IMR-90 (cell line): ENCODE results near the gene PXDC1. TPM values are rescaled to one million over a fixed set of nuclear protein-coding genes. Genes with fewer than 3 reads are reported as not detected.

Experiments used
- ATAC-seq: fragments of 200-7000 bp; cut with Tn5 transposase; 2 replicates; pipeline ENCODE4 v1.9.1; 2020; ENCODE audit warnings: low read depth, mild to moderate bottlenecking, moderate library complexity
- BruUV-seq: library from RNA; stranded (reverse); fragments of 400-500 nt; replicated peaks from 2 replicates; lab custom pipeline; 2021; lab: Mats Ljungman, UMichigan
- CTCF ChIA-PET: fragments of 300-600 bp; formaldehyde crosslinking; extraction: SDS; loops from one replicate; lab custom pipeline; 2021; ENCODE audit warnings: antibody characterized with exemption; lab: Yijun Ruan, JAX
- POLR2A ChIA-PET: fragments of 300-600 bp; sonication (Branson Sonifier 250); formaldehyde crosslinking; loops from one replicate; lab custom pipeline; 2022; ENCODE audit warnings: antibody characterized with exemption; ENCODE audit not compliant: unreplicated experiment; lab: Charles Lee
- DNase-seq: peaks from one replicate; pipeline ENCODE4 v3.0.0; 2013
- H2AFZ ChIP-seq: replicated peaks from 2 replicates; pipeline ENCODE3; 2013; ENCODE audit warnings: low read length, mild to moderate bottlenecking; ENCODE audit not compliant: poor library complexity
- H2AK5ac ChIP-seq: 2 replicates; pipeline ENCODE4 v1.6.1; 2013; ENCODE audit warnings: low read depth, low read length, inconsistent platforms
- H2AK9ac ChIP-seq: replicated peaks from 2 replicates; pipeline ENCODE3; 2013; ENCODE audit warnings: mild to moderate bottlenecking, low read depth, low read length, moderate library complexity; ENCODE audit not compliant: poor library complexity
- H2BK120ac ChIP-seq: 2 replicates; pipeline ENCODE4 v1.6.1; 2013; ENCODE audit warnings: low read depth, low read length, inconsistent platforms
- H2BK15ac ChIP-seq: 3 replicates; pipeline ENCODE4 v1.6.1; 2013; ENCODE audit warnings: low read depth, low read length, inconsistent platforms
- H2BK20ac ChIP-seq: 2 replicates; pipeline ENCODE4 v1.6.1; 2013; ENCODE audit warnings: low read depth, mild to moderate bottlenecking, inconsistent platforms, low read length, moderate library complexity
- H2BK5ac ChIP-seq: 2 replicates; pipeline ENCODE4 v1.6.1; 2013; ENCODE audit warnings: mild to moderate bottlenecking, low read depth, low read length, inconsistent platforms; ENCODE audit not compliant: poor library complexity, severe bottlenecking
- H3K14ac ChIP-seq: replicated peaks from 2 replicates; pipeline ENCODE4 v1.6.1; 2013; ENCODE audit warnings: low read depth, low read length, inconsistent platforms
- H3K18ac ChIP-seq: 2 replicates; pipeline ENCODE4 v1.6.1; 2013; ENCODE audit warnings: low read depth, low read length, control low read depth
- H3K23ac ChIP-seq: 2 replicates; pipeline ENCODE4 v1.6.1; 2013; ENCODE audit warnings: low read depth, low read length, inconsistent platforms
- H3K27ac ChIP-seq: 2 replicates; pipeline ENCODE4 v1.5.1; 2013; ENCODE audit warnings: mild to moderate bottlenecking, control low read depth, low read length; ENCODE audit not compliant: insufficient read depth
- H3K27me3 ChIP-seq: 2 replicates; pipeline ENCODE4 v1.6.1; 2013; ENCODE audit warnings: low read length; ENCODE audit not compliant: control insufficient read depth, insufficient read depth
- H3K36me3 ChIP-seq: 2 replicates; pipeline ENCODE4 v1.6.1; 2013; ENCODE audit warnings: low read length, mixed read lengths; ENCODE audit not compliant: control insufficient read depth, insufficient read depth
- H3K4ac ChIP-seq: 2 replicates; pipeline ENCODE4 v1.6.1; 2013; ENCODE audit warnings: low read depth, low read length, inconsistent platforms
- H3K4me1 ChIP-seq: 2 replicates; pipeline ENCODE4 v1.6.1; 2013; ENCODE audit warnings: low read length, mixed read lengths; ENCODE audit not compliant: control insufficient read depth, insufficient read depth
- H3K4me2 ChIP-seq: 2 replicates; pipeline ENCODE4 v1.6.1; 2013; ENCODE audit warnings: low read depth, mild to moderate bottlenecking, control low read depth, low read length, moderate library complexity
- H3K4me3 ChIP-seq: 2 replicates; pipeline ENCODE4 v1.5.1; 2013; ENCODE audit warnings: low read depth, mild to moderate bottlenecking, control low read depth, low read length, moderate library complexity; ENCODE audit not compliant: insufficient read depth
- H3K56ac ChIP-seq: 2 replicates; pipeline ENCODE4 v1.6.1; 2013; ENCODE audit warnings: low read length, inconsistent platforms; ENCODE audit not compliant: insufficient read depth; ENCODE audit errors: extremely low read depth
- H3K79me1 ChIP-seq, 2 experiments: 2 replicates each; pipeline ENCODE4 v1.6.1; 2013; ENCODE audit warnings: low read length in 2 of 2, inconsistent platforms in 1 of 2, low read depth in 1 of 2
- H3K9ac ChIP-seq: 2 replicates; pipeline ENCODE4 v1.6.1; 2013; ENCODE audit warnings: low read depth, low read length, control low read depth
- H3K9me1 ChIP-seq: 2 replicates; pipeline ENCODE4 v1.6.1; 2013; ENCODE audit warnings: low read length, inconsistent platforms; ENCODE audit not compliant: insufficient read depth
- H3K9me3 ChIP-seq: 2 replicates; pipeline ENCODE4 v1.6.1; 2013; ENCODE audit warnings: low read length; ENCODE audit not compliant: control insufficient read depth, insufficient read depth
- H4K20me1 ChIP-seq: 2 replicates; pipeline ENCODE4 v1.6.1; 2013; ENCODE audit warnings: low read length, inconsistent platforms; ENCODE audit not compliant: insufficient read depth
- H4K5ac ChIP-seq: 2 replicates; pipeline ENCODE4 v1.6.1; 2013; ENCODE audit warnings: mild to moderate bottlenecking, low read depth, low read length, control low read depth
- H4K8ac ChIP-seq, 2 experiments: 2 replicates each; pipeline ENCODE4 v1.6.1; 2013; ENCODE audit warnings: low read depth in 2 of 2, low read length in 2 of 2, control low read depth in 1 of 2, inconsistent platforms in 1 of 2
- H4K91ac ChIP-seq: 2 replicates; pipeline ENCODE4 v1.6.1; 2013; ENCODE audit warnings: low read depth, low read length, inconsistent platforms; ENCODE audit not compliant: insufficient read depth
- CTCF ChIP-seq: conservative IDR thresholded peaks from 2 replicates; pipeline ENCODE4 v1.5.1; 2012; ENCODE audit warnings: mild to moderate bottlenecking, low read depth, low read length, improper control_type of control experiment
- MAFK ChIP-seq: IDR thresholded peaks from 2 replicates; pipeline ENCODE4 v1.6.1; 2012; ENCODE audit warnings: low read depth, low read length, improper control_type of control experiment
- MAZ ChIP-seq: IDR thresholded peaks from 2 replicates; pipeline ENCODE4 v1.6.1; 2012; ENCODE audit warnings: low read depth, mild to moderate bottlenecking, low read length, improper control_type of control experiment, moderate library complexity, borderline replicate concordance
- MXI1 ChIP-seq: IDR thresholded peaks from 2 replicates; pipeline ENCODE4 v1.6.1; 2012; ENCODE audit warnings: low read depth, mild to moderate bottlenecking, low read length, moderate library complexity, borderline replicate concordance
- NFE2L2 ChIP-seq: fragments of 150-350 bp; IDR thresholded peaks from 2 replicates; pipeline ENCODE4 v1.6.1; 2016; ENCODE audit warnings: low read depth, mild to moderate bottlenecking, low read length
- POLR2A ChIP-seq: IDR thresholded peaks from 2 replicates; pipeline ENCODE4 v1.6.1; 2012; ENCODE audit warnings: mild to moderate bottlenecking, low read depth, low read length
- RAD21 ChIP-seq: IDR thresholded peaks from 2 replicates; pipeline ENCODE4 v1.6.1; 2012; ENCODE audit warnings: low read length, improper control_type of control experiment
- RCOR1 ChIP-seq: IDR thresholded peaks from 2 replicates; pipeline ENCODE4 v1.6.1; 2012; ENCODE audit warnings: mild to moderate bottlenecking, low read length, improper control_type of control experiment; ENCODE audit not compliant: insufficient replicate concordance
- RFX5 ChIP-seq: IDR thresholded peaks from 2 replicates; pipeline ENCODE4 v1.8.0; 2012; ENCODE audit warnings: low read depth, mild to moderate bottlenecking, low read length, moderate library complexity
- SMC3 ChIP-seq: fragments of 150-350 bp; IDR thresholded peaks from 2 replicates; pipeline ENCODE4 v1.6.1; 2016; ENCODE audit warnings: low read depth, mild to moderate bottlenecking, antibody characterized with exemption, low read length, moderate library complexity
- USF2 ChIP-seq: fragments of 150-350 bp; IDR thresholded peaks from 2 replicates; pipeline ENCODE4 v1.6.1; 2017; ENCODE audit warnings: mild to moderate bottlenecking, antibody characterized with exemption, low read length, low read depth
- WGBS, 2 experiments: methylation state at CpG; one replicate each; pipeline versions ENCODE4 v1.1.5 to v1.1.7; 2013; ENCODE audit warnings: missing lambda C conversion rate in 2 of 2; ENCODE audit not compliant: insufficient read length in 1 of 2; ENCODE audit errors: extremely low coverage in 2 of 2; 5-methylcytosine and 5-hydroxymethylcytosine counted together
- dilution Hi-C: fragments of 300-500 bp; cut with HindIII; formaldehyde crosslinking; loops from one replicate; pipeline ENCODE4 v1.14.3; 2018; ENCODE audit warnings: low sequenced_read_pairs; ENCODE audit not compliant: unreplicated experiment
- in situ Hi-C: fragments of 300-500 bp; cut with MboI; formaldehyde crosslinking; loops from 3 replicates; pipeline ENCODE4 v1.14.3; 2019; ENCODE audit warnings: low sequenced_read_pairs, inconsistent platforms, mixed read lengths
- intact Hi-C: fragments of 100-400 bp; cut with micrococcal nuclease; formaldehyde crosslinking; loops from 2 replicates; pipeline ENCODE4 v1.10.0; 2022
- polyA plus RNA-seq, 3 experiments: library from polyadenylated mRNA; depleted of rRNA; stranded (reverse); fragments of >200 nt; gene quantifications; 2 replicates each; pipeline ENCODE4 v1.2.3, GENCODE V29; 2012; ENCODE audit warnings: low replicate concordance in 1 of 3
- total RNA-seq: library from RNA; depleted of rRNA; stranded (reverse); fragments of >200 nt; gene quantifications from 2 replicates; pipeline ENCODE4 v1.2.3, GENCODE V29; 2012

The PXDC1 gene
- total and polyA plus RNA-seq, 2 of the 4 experiments (the other 2 are of a cell fraction), result 63.3 to 72.2 TPM

GRCh38 chr6:3751730-3752530 lies 417 bp upstream of the PXDC1 start:
- ChIA-PET POLR2A (interaction anchor here (0.6 kb wide), 1 partner anchor 688 kb away, joined by 16 read pairs; no protein-coding TSS in a partner anchor), CTCF (interaction anchor here (1.1 kb wide), 1 partner anchor 223 kb away, joined by 3 read pairs; no protein-coding TSS in a partner anchor)

More at GRCh38 chr6:3751730-3752530, 417 bp upstream of the PXDC1 start:
- no peaks in the 10 kb centered on the region for H3K27me3 ChIP-seq
- no peaks in the 10 kb centered on the region for H3K36me3 ChIP-seq
- peak overlapping the region; percentile 84 for H3K14ac ChIP-seq
- peak overlapping the region; percentile 94 for H2BK5ac ChIP-seq
- H2BK120ac ChIP-seq, result peak overlapping the region; percentile 94
- 0% methylated on average over 53 of the region's 104 CpGs; no CpG with 5 or more reads in 1 of the 2 experiments for WGBS, 2 experiments
- peak overlapping the region; percentile 86 for H4K91ac ChIP-seq
- H4K5ac ChIP-seq, result peak overlapping the region; percentile 31
- peak overlapping the region; percentile 90 for H3K4ac ChIP-seq
- ATAC-seq, result peak; percentile 79
- peaks cover 21% of the 10 kb centered on the region for H3K4me1 ChIP-seq
- H3K79me1 ChIP-seq, result peaks cover 8 to 40% of the 10 kb centered on the region in 2 experiments; a peak in 3 of 4 replicates
- intact Hi-C loops (loop anchor here (2.0 to 5.0 kb wide), 2 partner anchors 53 to 75 kb away; no protein-coding TSS in a partner anchor), in situ Hi-C loops (loop anchor here (10.0 kb wide), 1 partner anchor 53 kb away; no protein-coding TSS in a partner anchor), dilution Hi-C loops (no loop called here)
- H3K9ac ChIP-seq, result peak overlapping the region; percentile 99
- H3K18ac ChIP-seq, result peak overlapping the region; percentile 28; the same call in 1 of the 2 replicates
- DNase-seq, result peak; percentile 93
- H3K23ac ChIP-seq, result peak overlapping the region; percentile 89
- 0 out of 2 replicates have a peak overlapping the region, but pooled peaks have one; percentile 20 for H2BK20ac ChIP-seq
- peak overlapping the region; percentile 86 for H3K27ac ChIP-seq
- H3K9me1 ChIP-seq, result peaks cover 22% of the 10 kb centered on the region
- peak overlapping the region; percentile 99 for H3K4me3 ChIP-seq
- peaks cover 35% of the 10 kb centered on the region for H4K20me1 ChIP-seq
- H4K8ac ChIP-seq, result peak overlapping the region; percentile 85 to 87
- BruUV-seq, result no TSS peak
- H3K4me2 ChIP-seq, result peak overlapping the region; percentile 65
- H3K9me3 ChIP-seq, result no peaks in the 10 kb centered on the region
- H2AK9ac ChIP-seq, result peak overlapping the region; percentile 89
- peak overlapping the region; percentile 88 for H2AK5ac ChIP-seq
- peak overlapping the region; percentile 38; the same call in 1 of the 3 replicates for H2BK15ac ChIP-seq
- peak overlapping the region; percentile 89 for H2AFZ ChIP-seq
- H3K56ac ChIP-seq, result peak overlapping the region; percentile 86
- TF ChIP-seq MAFK, result no peak
- peak; percentile 83 for TF ChIP-seq MAZ
- TF ChIP-seq NFE2L2, result no peak
- no peak for TF ChIP-seq USF2
- TF ChIP-seq CTCF, result peak; percentile 42
- peak; percentile 75; the same call in 1 of the 2 replicates for TF ChIP-seq MXI1
- no peak for TF ChIP-seq RCOR1
- TF ChIP-seq POLR2A, result peak; percentile 4; the same call in 1 of the 2 replicates
- TF ChIP-seq SMC3, result no peak
- TF ChIP-seq RAD21, result peak; percentile 40
- no peak for TF ChIP-seq RFX5
